BE2C (cell line): ENCODE results near the gene CPNE4.

Experiments used
- DNase-seq: peaks from one replicate; pipeline ENCODE4 v3.0.0-alpha.2; 2020
- H3K27me3 ChIP-seq: fragments of 250-450 bp; sonication (Bioruptor Pico); 2 replicates; pipeline ENCODE4 v1.5.1; 2020; ENCODE audit warnings: mild to moderate bottlenecking
- H3K36me3 ChIP-seq: fragments of 250-450 bp; sonication (Bioruptor Pico); 2 replicates; pipeline ENCODE4 v1.5.1; 2020; ENCODE audit warnings: mild to moderate bottlenecking
- H3K4me1 ChIP-seq: fragments of 250-450 bp; sonication (Bioruptor Pico); 2 replicates; pipeline ENCODE4 v1.5.1; 2020
- H3K4me3 ChIP-seq: 2 replicates; pipeline ENCODE4 v1.5.1; 2011; ENCODE audit warnings: low read depth, low read length
- H3K9me3 ChIP-seq: fragments of 250-450 bp; sonication (Bioruptor Pico); 2 replicates; pipeline ENCODE4 v1.5.1; 2020
- TF ChIP-seq, protein P1 (sequence below): IDR thresholded peaks from 2 replicates; pipeline ENCODE4 v1.5.1; 2012; ENCODE audit warnings: mild to moderate bottlenecking, low read depth, low read length

The CPNE4 gene

DNA sequence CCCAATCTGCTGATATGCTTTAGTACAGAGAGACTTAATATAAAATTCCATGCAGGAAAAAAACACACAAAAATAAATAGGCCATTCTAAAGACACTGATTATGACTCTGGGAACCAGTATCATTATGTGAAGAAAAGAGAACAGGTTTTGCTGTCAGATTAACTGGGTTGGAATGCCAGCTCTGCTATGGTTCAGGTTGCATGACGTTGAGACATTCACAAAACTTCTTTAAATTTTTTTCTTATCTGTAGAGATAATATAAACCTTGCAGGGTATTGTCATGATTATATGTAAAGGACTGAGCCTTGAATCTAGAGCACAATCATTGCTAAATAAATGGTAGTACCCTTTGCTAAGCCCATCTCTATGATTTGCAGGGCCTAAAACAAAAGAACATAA is 86.0 kb downstream of the CPNE4 start:
- TF ChIP-seq, protein P1, sequence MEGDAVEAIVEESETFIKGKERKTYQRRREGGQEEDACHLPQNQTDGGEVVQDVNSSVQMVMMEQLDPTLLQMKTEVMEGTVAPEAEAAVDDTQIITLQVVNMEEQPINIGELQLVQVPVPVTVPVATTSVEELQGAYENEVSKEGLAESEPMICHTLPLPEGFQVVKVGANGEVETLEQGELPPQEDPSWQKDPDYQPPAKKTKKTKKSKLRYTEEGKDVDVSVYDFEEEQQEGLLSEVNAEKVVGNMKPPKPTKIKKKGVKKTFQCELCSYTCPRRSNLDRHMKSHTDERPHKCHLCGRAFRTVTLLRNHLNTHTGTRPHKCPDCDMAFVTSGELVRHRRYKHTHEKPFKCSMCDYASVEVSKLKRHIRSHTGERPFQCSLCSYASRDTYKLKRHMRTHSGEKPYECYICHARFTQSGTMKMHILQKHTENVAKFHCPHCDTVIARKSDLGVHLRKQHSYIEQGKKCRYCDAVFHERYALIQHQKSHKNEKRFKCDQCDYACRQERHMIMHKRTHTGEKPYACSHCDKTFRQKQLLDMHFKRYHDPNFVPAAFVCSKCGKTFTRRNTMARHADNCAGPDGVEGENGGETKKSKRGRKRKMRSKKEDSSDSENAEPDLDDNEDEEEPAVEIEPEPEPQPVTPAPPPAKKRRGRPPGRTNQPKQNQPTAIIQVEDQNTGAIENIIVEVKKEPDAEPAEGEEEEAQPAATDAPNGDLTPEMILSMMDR, result no peak
- H3K9me3 ChIP-seq, result no peaks in the 10 kb centered on the region; the same call in 1 of the 2 replicates

DNA sequence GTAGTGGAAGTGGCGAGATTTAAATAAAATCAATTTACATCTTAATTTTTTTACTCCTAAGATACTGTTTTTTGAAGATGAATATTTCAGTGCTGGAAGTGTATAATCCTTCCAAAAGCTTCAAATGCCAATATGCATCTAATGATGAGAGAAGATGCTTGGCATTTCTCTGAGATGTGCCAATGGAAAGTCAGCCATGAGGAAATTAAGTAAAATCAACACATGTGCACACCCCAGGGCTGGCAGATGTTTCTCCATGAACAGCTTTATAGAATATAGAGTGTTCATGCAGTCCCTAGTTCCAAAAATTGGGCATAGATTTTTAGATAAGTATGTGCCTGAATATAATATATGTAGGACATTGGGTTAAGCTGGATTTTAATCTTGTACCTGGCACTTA is 90.1 kb downstream of the CPNE4 start:
- no peak for DNase-seq
- Histone ChIP-seq H3K27me3 (no peaks in the 10 kb centered on the region), H3K9me3 (no peaks in the 10 kb centered on the region; the same call in 1 of the 2 replicates), H3K4me1 (no peaks in the 10 kb centered on the region), H3K36me3 (no peaks in the 10 kb centered on the region), H3K4me3 (no peak overlapping the region)
- TF ChIP-seq, protein P1, result no peak

More for the DNA sequence above, 86.0 kb downstream of the CPNE4 start:
- no peak for DNase-seq
- Histone ChIP-seq H3K27me3 (no peaks in the 10 kb centered on the region), H3K36me3 (no peaks in the 10 kb centered on the region), H3K4me1 (no peaks in the 10 kb centered on the region), H3K4me3 (no peak overlapping the region)

- no peaks in the 10 kb centered on the region for H3K4me1 ChIP-seq
- DNase-seq, result no peak
- no peaks in the 10 kb centered on the region for H3K9me3 ChIP-seq
- H3K27me3 ChIP-seq, result no peaks in the 10 kb centered on the region
- H3K36me3 ChIP-seq, result no peaks in the 10 kb centered on the region
- H3K4me3 ChIP-seq, result no peak overlapping the region
- TF ChIP-seq, protein P1, result no peak
Measured at GRCh38 chr3:131933665-131934064, 101.1 kb downstream of the CPNE4 start.

DNA sequence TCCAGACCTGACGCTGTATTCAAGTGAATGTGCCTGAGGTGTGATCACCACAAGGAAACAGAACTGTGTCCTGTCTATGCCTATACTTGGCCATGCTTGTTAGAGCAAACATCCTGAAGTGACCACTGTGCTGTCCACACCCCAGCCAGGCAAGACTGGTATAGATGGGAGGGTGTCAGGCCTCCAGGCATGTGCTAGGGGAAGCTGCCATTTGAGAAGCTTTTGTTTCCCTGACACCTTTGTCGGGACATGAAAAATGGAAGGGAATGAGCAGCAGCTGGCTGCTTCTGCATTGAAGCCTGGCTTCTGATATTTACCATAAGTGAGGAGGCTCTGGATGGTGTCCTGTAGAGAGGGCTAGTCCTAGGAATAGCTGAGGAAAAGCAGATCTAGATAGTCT is 106.2 kb downstream of the CPNE4 start:
- Histone ChIP-seq H3K27me3 (no peaks in the 10 kb centered on the region), H3K9me3 (no peaks in the 10 kb centered on the region), H3K4me1 (no peaks in the 10 kb centered on the region), H3K36me3 (no peaks in the 10 kb centered on the region), H3K4me3 (no peak overlapping the region)
- no peak for DNase-seq
- TF ChIP-seq, protein P1, result no peak

DNA sequence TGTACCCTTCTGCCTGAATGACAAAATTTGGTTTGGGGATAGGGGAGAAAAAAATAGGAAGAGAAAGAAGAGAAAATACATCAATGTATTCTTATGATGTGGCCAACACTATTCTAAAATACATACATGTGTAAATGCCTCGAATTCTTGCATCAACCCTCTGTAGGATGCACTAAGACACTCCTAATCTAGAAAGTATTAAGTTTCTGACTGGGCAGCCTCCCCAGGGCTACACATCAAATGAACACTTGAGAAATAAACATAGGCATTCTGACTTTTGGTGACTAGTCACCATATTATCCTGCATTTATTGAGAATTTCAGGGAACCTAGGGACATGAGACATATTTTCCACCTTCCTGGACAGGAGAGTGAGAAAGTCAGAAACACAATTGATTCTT is 109.2 kb downstream of the CPNE4 start:
- TF ChIP-seq, protein P1, result no peak
- Histone ChIP-seq H3K27me3 (no peaks in the 10 kb centered on the region), H3K4me1 (no peaks in the 10 kb centered on the region), H3K36me3 (no peaks in the 10 kb centered on the region), H3K4me3 (no peak overlapping the region), H3K9me3 (no peaks in the 10 kb centered on the region)
- no peak for DNase-seq

DNA sequence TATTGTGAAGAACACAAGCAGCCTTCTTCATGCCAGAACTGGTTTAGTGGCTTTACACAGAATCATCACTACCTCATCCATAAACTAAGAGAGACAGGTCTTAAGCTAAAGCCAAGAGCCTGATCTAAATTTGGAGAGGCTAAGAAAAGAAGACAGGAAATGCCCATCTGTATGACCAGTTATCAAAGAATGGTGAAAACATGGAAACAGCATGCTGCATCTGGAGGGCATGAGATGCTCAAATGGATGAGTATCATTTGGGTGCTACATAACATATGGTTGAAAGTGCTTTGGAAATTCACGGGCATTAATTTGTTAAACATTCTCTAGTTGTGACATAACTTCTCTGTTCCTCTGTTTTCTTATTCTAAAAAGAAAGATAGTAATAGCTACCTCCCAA is 112.5 kb downstream of the CPNE4 start:
- no peaks in the 10 kb centered on the region for H3K27me3 ChIP-seq
- H3K36me3 ChIP-seq, result no peaks in the 10 kb centered on the region
- TF ChIP-seq, protein P1, result no peak
- DNase-seq, result no peak
- H3K9me3 ChIP-seq, result no peaks in the 10 kb centered on the region
- H3K4me3 ChIP-seq, result no peak overlapping the region
- H3K4me1 ChIP-seq, result no peaks in the 10 kb centered on the region
